DND-41 (cell line): ENCODE data around the gene SLTM.

ENCODE experiments used
- CTCF ChIP-seq: IDR thresholded peaks from 2 replicates; pipeline ENCODE4 v1.5.1; 2012; ENCODE audit warnings: borderline replicate concordance, low read length, moderate library complexity, mild to moderate bottlenecking; ENCODE audit not compliant: poor library complexity, severe bottlenecking; ENCODE audit errors: extremely low read depth
- EZH2 ChIP-seq: IDR thresholded peaks from 3 replicates; pipeline ENCODE4 v1.6.1; 2012; ENCODE audit warnings: borderline replicate concordance, low read depth, mild to moderate bottlenecking, moderate library complexity, low read length, inconsistent platforms; ENCODE audit not compliant: severe bottlenecking

- TF ChIP-seq CTCF (no peak), EZH2 (no peak)
Measured at GRCh38 chr15:58910456-58910855, 23.0 kb downstream of the SLTM start.
